Mesenchymal stem cell (in vitro differentiated cells and primary cell): ENCODE results near the gene ETV6.
A peak's percentile ranks its signal among the peaks of the same experiment; 100 is the strongest.

Experiments
- DNase-seq: peaks from one replicate; pipeline ENCODE4 v3.0.0-alpha.2; 2013
- H2AFZ ChIP-seq: one replicate; pipeline ENCODE4 v1.6.1; 2013; ENCODE audit warnings: low read depth, mild to moderate bottlenecking, control low read depth, inconsistent platforms, low read length, moderate library complexity
- H2AK5ac ChIP-seq: 2 replicates; pipeline ENCODE4 v1.6.1; 2013; ENCODE audit warnings: low read length, moderate library complexity, mild to moderate bottlenecking, inconsistent platforms; ENCODE audit not compliant: severe bottlenecking
- H2BK120ac ChIP-seq: one replicate; pipeline ENCODE4 v1.6.1; 2013; ENCODE audit warnings: low read depth, mild to moderate bottlenecking, inconsistent platforms, low read length, moderate library complexity
- H2BK12ac ChIP-seq, 2 experiments: one replicate each; pipeline ENCODE4 v1.6.1; 2013; ENCODE audit warnings: inconsistent platforms in 2 of 2, low read length in 2 of 2, mild to moderate bottlenecking in 2 of 2, moderate library complexity in 2 of 2, control low read depth in 1 of 2
- H2BK15ac ChIP-seq: one replicate; pipeline ENCODE4 v1.6.1; 2013; ENCODE audit warnings: mild to moderate bottlenecking, low read depth, inconsistent platforms; ENCODE audit not compliant: poor library complexity, severe bottlenecking
- H2BK5ac ChIP-seq: 2 replicates; pipeline ENCODE4 v1.6.1; 2013; ENCODE audit warnings: low read depth, mild to moderate bottlenecking, low read length, control low read depth, inconsistent platforms; ENCODE audit not compliant: poor library complexity, severe bottlenecking
- H3K14ac ChIP-seq, 2 experiments: one replicate each; pipeline ENCODE4 v1.6.1; 2013; ENCODE audit warnings: inconsistent platforms in 2 of 2, low read length in 2 of 2, control low read depth in 1 of 2, mild to moderate bottlenecking in 1 of 2, moderate library complexity in 1 of 2
- H3K18ac ChIP-seq, 2 experiments: one replicate each; pipeline ENCODE4 v1.6.1; 2013; ENCODE audit warnings: inconsistent platforms in 2 of 2, low read length in 2 of 2, control low read depth in 1 of 2, low read depth in 1 of 2, mild to moderate bottlenecking in 1 of 2
- H3K23ac ChIP-seq, 2 experiments: one replicate each; pipeline ENCODE4 v1.6.1; 2013; ENCODE audit warnings: inconsistent platforms in 2 of 2, low read length in 2 of 2, mild to moderate bottlenecking in 2 of 2, moderate library complexity in 2 of 2, control low read depth in 1 of 2
- H3K27ac ChIP-seq: 2 replicates; pipeline ENCODE4 v1.5.1; 2013; ENCODE audit warnings: mild to moderate bottlenecking, moderate library complexity, low read length, control low read depth, inconsistent platforms; ENCODE audit not compliant: poor library complexity, severe bottlenecking
- H3K27me3 ChIP-seq, 2 experiments: 2 replicates each; pipeline versions ENCODE4 v1.6.1 to v1.7.0; 2013; ENCODE audit warnings: low read length in 2 of 2, mild to moderate bottlenecking in 2 of 2, moderate library complexity in 2 of 2, control low read depth in 1 of 2, inconsistent platforms in 1 of 2; ENCODE audit not compliant: control insufficient read depth in 1 of 2, insufficient read depth in 1 of 2
- H3K36me3 ChIP-seq, 2 experiments: 2 replicates each; pipeline versions ENCODE4 v1.6.1 to v1.7.0; 2013; ENCODE audit warnings: low read length in 2 of 2, control low read depth in 1 of 2, inconsistent platforms in 1 of 2, low read depth in 1 of 2, mild to moderate bottlenecking in 1 of 2; ENCODE audit not compliant: insufficient read depth in 2 of 2, control insufficient read depth in 1 of 2
- H3K4ac ChIP-seq, 2 experiments: one replicate each; pipeline ENCODE4 v1.6.1; 2013; ENCODE audit warnings: inconsistent platforms in 2 of 2, low read length in 2 of 2, mild to moderate bottlenecking in 2 of 2, moderate library complexity in 2 of 2, control low read depth in 1 of 2, low read depth in 1 of 2
- H3K4me1 ChIP-seq: 2 replicates; pipeline ENCODE4 v1.6.1; 2013; ENCODE audit warnings: low read depth, low read length, control low read depth; ENCODE audit not compliant: control insufficient read depth, insufficient read depth
- H3K4me2 ChIP-seq: 2 replicates; pipeline ENCODE4 v1.6.1; 2013; ENCODE audit warnings: low read length, mild to moderate bottlenecking, inconsistent platforms; ENCODE audit not compliant: poor library complexity, severe bottlenecking
- H3K4me3 ChIP-seq, 2 experiments: 2 replicates each; pipeline versions ENCODE4 v1.5.1 to v1.7.0; 2013; ENCODE audit warnings: low read length in 2 of 2, mild to moderate bottlenecking in 2 of 2, control low read depth in 1 of 2, low read depth in 1 of 2; ENCODE audit not compliant: insufficient read depth in 1 of 2
- H3K79me1 ChIP-seq: replicated peaks from 2 replicates; pipeline ENCODE4 v1.6.1; 2013; ENCODE audit warnings: mild to moderate bottlenecking, control low read depth, low read length, inconsistent platforms; ENCODE audit not compliant: poor library complexity, severe bottlenecking
- H3K9ac ChIP-seq: 2 replicates; pipeline ENCODE4 v1.7.0; 2013; ENCODE audit warnings: mild to moderate bottlenecking, low read length, moderate library complexity
- H3K9me3 ChIP-seq: 2 replicates; pipeline ENCODE4 v1.7.0; 2013; ENCODE audit warnings: mild to moderate bottlenecking, low read length; ENCODE audit not compliant: control insufficient read depth
- H4K8ac ChIP-seq: one replicate; pipeline ENCODE4 v1.6.1; 2013; ENCODE audit warnings: inconsistent platforms, mild to moderate bottlenecking, low read length, moderate library complexity
- H4K91ac ChIP-seq: one replicate; pipeline ENCODE4 v1.6.1; 2013; ENCODE audit warnings: mild to moderate bottlenecking, low read length, inconsistent platforms
- WGBS: methylation state at CpG from one replicate; pipeline ENCODE4 v1.1.7; 2013; ENCODE audit warnings: mixed read lengths; 5-methylcytosine and 5-hydroxymethylcytosine counted together

The ETV6 gene

DNA sequence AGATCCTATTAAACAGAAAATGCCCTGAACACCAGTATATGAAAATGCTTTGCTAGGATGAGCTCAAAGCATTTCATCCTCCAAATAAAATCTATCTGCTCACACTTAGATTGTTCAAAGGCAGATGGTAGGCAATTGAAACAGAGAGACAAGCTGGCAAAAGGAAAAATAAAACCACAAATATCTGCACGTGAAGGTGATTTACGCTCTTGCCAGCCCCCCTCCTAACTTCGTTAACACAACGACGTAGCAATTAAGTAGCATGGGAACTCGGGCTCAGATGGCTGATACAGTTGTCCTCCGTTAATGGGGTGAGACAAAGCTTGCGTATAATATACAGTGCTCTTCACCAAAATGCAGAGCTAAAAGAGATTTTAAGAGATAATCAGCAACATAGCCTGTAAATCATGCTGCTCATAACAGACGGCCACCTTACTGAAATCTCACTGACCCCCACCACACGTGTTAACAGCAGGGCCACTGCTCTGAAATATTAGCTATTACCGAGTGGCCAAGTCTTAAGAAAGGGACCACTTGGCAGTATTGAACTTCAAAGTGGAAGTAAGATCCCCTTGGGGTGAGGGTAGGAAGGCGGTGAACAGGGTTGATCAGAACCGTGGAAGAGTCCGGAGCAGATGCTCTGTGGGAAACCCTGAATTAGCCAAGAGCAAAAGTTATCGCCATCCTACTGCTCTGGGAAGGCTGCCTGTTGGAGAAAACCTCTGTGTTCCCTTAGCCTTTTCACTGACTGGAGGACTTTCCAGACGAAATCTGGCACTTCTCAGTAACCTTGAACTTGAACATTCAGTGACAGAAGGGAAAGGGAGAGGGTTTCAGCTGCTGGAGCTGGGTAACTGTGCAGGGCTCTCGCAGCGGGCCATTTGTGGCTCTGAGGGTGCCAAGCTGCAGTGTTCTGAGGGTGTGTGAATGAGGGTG, 23.1 kb downstream of the ETV6 start:
- H3K9me3 ChIP-seq, result no peaks in the 10 kb centered on the region
- H3K23ac ChIP-seq, result no peak overlapping the region
- H2BK5ac ChIP-seq, result no peak overlapping the region
- H3K79me1 ChIP-seq, result peaks cover 18% of the 10 kb centered on the region
- H3K9ac ChIP-seq, result no peak overlapping the region
- H3K4me2 ChIP-seq, result no peak overlapping the region
- H4K8ac ChIP-seq, result no peak overlapping the region
- H3K18ac ChIP-seq, result peak overlapping the region in 1 of 2 experiments; percentile 48
- no peak overlapping the region for H2AFZ ChIP-seq
- H2BK12ac ChIP-seq, result no peak overlapping the region
- H2BK120ac ChIP-seq, result no peak overlapping the region
- H3K4ac ChIP-seq, result no peak overlapping the region
- 70% methylated on average over 18 of the region's 18 CpGs for WGBS
- H3K27me3 ChIP-seq, result no peaks in the 10 kb centered on the region
- H2AK5ac ChIP-seq, result no peak overlapping the region
- no peak overlapping the region for H2BK15ac ChIP-seq
- no peak for DNase-seq
- no peak overlapping the region for H3K14ac ChIP-seq
- H3K27ac ChIP-seq, result no peak overlapping the region
- no peaks in the 10 kb centered on the region for H3K36me3 ChIP-seq
- H3K4me3 ChIP-seq, result no peak overlapping the region
- H4K91ac ChIP-seq, result no peak overlapping the region
- peaks cover 16% of the 10 kb centered on the region for H3K4me1 ChIP-seq

DNA sequence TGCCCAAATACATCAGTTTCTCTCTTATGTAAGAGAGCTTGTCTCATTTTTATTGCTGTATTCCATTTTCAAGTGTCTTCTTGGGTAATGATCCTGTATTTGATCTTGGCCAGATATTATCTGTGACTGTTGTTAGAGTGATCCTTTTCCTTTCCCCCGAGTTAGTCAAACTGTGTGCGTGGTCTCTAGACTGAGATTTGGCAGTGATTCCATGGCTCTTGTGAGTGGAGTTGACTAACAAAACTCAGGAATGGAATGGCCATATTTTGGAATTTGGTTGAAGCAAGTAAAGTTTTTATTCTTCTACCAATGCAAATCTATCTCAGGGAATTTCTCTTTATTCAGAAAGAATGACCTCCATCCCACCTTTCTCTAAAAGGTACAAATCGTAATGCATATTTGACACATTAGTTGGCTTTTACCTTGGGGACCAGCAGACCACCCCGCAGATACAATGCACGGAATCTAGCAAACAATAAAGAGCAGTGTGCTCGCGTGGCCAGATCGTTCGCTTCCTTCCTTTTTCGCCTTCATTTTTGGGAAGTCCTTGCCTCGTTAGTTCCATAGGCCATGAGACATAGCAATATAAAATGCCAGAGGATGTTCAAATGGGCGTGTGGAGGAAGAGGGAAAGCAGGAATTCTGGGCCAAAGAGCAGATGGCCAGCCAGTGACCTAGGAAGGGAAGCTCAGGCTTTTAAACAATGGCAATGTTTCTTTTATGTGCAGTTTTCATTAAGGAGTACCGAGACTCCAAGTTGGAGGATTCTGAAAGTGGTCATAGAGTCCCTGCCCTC, 24.4 kb downstream of the ETV6 start:
- Histone ChIP-seq H3K36me3 (peaks cover 5 to 6% of the 10 kb centered on the region in 2 experiments), H3K9me3 (no peaks in the 10 kb centered on the region), H3K27me3 (no peaks in the 10 kb centered on the region), H3K18ac (no peak overlapping the region), H3K79me1 (peaks cover 28% of the 10 kb centered on the region), H3K4me2 (no peak overlapping the region), H3K4ac (no peak overlapping the region), H3K23ac (no peak overlapping the region), H2BK120ac (no peak overlapping the region), H3K14ac (no peak overlapping the region), H2AFZ (no peak overlapping the region), H2BK5ac (no peak overlapping the region), H2BK12ac (no peak overlapping the region), H3K9ac (no peak overlapping the region), H4K8ac (no peak overlapping the region), H3K4me1 (peaks cover 14% of the 10 kb centered on the region), H3K27ac (no peak overlapping the region), H2AK5ac (peak overlapping the region; percentile 61), H4K91ac (no peak overlapping the region), H2BK15ac (no peak overlapping the region), H3K4me3 (no peak overlapping the region)
- WGBS, result 93% methylated on average over 13 of the region's 13 CpGs
- no peak for DNase-seq

DNA sequence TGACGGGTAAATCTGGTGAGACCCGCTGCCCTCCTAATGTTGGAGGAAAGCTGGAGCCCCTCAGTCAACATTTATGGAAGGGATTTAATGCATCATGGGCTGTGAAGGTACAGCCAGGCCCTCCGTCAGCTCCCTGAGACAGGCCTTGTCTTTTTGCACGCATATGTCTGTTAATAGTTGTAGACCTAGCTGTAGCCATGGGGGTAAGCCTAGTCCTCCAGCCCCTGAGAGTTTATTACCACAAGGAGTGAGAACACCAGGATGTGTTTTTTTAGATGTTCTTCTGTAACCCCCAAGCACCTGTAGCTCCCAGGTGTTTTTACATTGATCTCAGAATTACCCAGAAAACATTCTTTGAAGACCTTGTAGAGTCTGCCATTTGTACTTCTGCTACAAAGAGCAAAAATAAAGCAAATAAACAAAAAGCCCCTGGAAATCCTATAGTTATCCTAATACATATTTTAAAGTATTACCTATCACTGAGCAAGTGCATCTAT, 25.5 kb downstream of the ETV6 start:
- no peak for DNase-seq
- no peak overlapping the region for H3K9ac ChIP-seq
- H2BK120ac ChIP-seq, result no peak overlapping the region
- H3K4me2 ChIP-seq, result no peak overlapping the region
- H3K14ac ChIP-seq, result no peak overlapping the region
- H3K18ac ChIP-seq, result no peak overlapping the region
- H3K4ac ChIP-seq, result no peak overlapping the region
- 96% methylated on average over 4 of the region's 4 CpGs for WGBS
- peaks cover 25% of the 10 kb centered on the region for H3K79me1 ChIP-seq
- peak overlapping the region in 1 of 2 experiments; percentile 78 for H3K23ac ChIP-seq
- no peak overlapping the region for H3K27ac ChIP-seq
- no peak overlapping the region for H3K4me3 ChIP-seq
- H2BK5ac ChIP-seq, result no peak overlapping the region
- peaks cover 5 to 6% of the 10 kb centered on the region in 2 experiments for H3K36me3 ChIP-seq
- H2BK15ac ChIP-seq, result no peak overlapping the region
- H3K9me3 ChIP-seq, result no peaks in the 10 kb centered on the region
- no peak overlapping the region for H2BK12ac ChIP-seq
- H3K4me1 ChIP-seq, result peaks cover 14% of the 10 kb centered on the region
- no peak overlapping the region for H4K8ac ChIP-seq
- H2AFZ ChIP-seq, result no peak overlapping the region
- H4K91ac ChIP-seq, result no peak overlapping the region
- no peaks in the 10 kb centered on the region for H3K27me3 ChIP-seq
- H2AK5ac ChIP-seq, result peak overlapping the region; percentile 31

DNA sequence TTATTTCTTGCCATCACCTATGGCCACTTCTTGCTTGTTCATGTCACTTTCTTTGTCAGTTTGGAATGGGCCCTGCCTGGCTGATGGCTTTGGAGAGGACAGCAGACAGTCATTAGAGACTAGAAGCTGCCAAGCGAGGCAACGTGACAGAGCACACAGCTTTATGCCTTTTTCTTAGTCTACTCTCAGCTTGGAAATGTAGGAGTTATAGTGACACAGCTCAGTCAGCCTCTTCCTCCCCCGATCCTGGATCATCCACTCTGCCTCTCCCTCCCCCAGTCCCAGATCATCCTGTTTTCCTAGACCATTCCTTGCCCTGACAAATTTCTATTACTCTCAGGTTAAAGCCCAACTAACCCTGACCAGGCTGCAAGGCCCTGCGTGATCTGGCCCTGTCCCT, 26.6 kb downstream of the ETV6 start:
- no peak overlapping the region for H2BK5ac ChIP-seq
- H4K91ac ChIP-seq, result no peak overlapping the region
- peaks cover 15% of the 10 kb centered on the region for H3K4me1 ChIP-seq
- no peak overlapping the region for H2BK15ac ChIP-seq
- no peak overlapping the region for H3K4me2 ChIP-seq
- no peaks in the 10 kb centered on the region for H3K27me3 ChIP-seq
- no peak overlapping the region for H3K18ac ChIP-seq
- no peak overlapping the region for H3K4ac ChIP-seq
- DNase-seq, result no peak
- no peak overlapping the region for H3K9ac ChIP-seq
- H2BK120ac ChIP-seq, result no peak overlapping the region
- H3K9me3 ChIP-seq, result no peaks in the 10 kb centered on the region
- H3K79me1 ChIP-seq, result peaks cover 27% of the 10 kb centered on the region
- H4K8ac ChIP-seq, result no peak overlapping the region
- H3K14ac ChIP-seq, result no peak overlapping the region
- no peak overlapping the region for H2AK5ac ChIP-seq
- no peak overlapping the region for H2AFZ ChIP-seq
- H2BK12ac ChIP-seq, result no peak overlapping the region
- peaks cover 5 to 6% of the 10 kb centered on the region in 2 experiments for H3K36me3 ChIP-seq
- H3K4me3 ChIP-seq, result no peak overlapping the region
- no peak overlapping the region for H3K27ac ChIP-seq
- no peak overlapping the region for H3K23ac ChIP-seq
- 93% methylated on average over 4 of the region's 4 CpGs for WGBS
